HCT116 (cell line): ENCODE results near the gene FAM111A. TPM values are rescaled to one million over a fixed set of nuclear protein-coding genes. Genes with fewer than 3 reads are reported as not detected.

Source experiments
- ATAC-seq: fragments of 200-7000 bp; cut with Tn5 transposase; 2 replicates; pipeline ENCODE4 v1.9.1; 2020; ENCODE audit warnings: mild to moderate bottlenecking, moderate library complexity
- BruUV-seq: library from RNA; stranded (reverse); fragments of 400-500 nt; replicated peaks from 2 replicates; lab custom pipeline; 2021; lab: Mats Ljungman, UMichigan
- CTCF ChIA-PET: fragments of 300-600 bp; sonication (Branson Sonifier 250); formaldehyde crosslinking; loops from one replicate; lab custom pipeline; 2021; ENCODE audit warnings: antibody characterized with exemption; lab: Charles Lee
- POLR2A ChIA-PET: fragments of 300-600, 350-600 bp; sonication (Branson Sonifier 250); formaldehyde crosslinking; loops from one replicate; lab custom pipeline; 2021; ENCODE audit warnings: antibody characterized with exemption; lab: Charles Lee
- RAD21 ChIA-PET, 2 experiments: fragments of 300-600 bp; sonication (Branson Sonifier 250); formaldehyde crosslinking; loops; one replicate each; lab custom pipeline; 2023; ENCODE audit warnings: low total read pairs in 2 of 2; ENCODE audit not compliant: uncharacterized antibody in 2 of 2, unreplicated experiment in 2 of 2, low non-redundant PET in 1 of 2; lab: Charles Lee
- DNase-seq: peaks from one replicate; pipeline ENCODE4 v3.0.0-alpha.2; 2010; ENCODE audit warnings: low read depth, low spot score
- H2AFZ ChIP-seq: fragments of 200-600 bp; shearing (Covaris generic), sonication (generic); 2 replicates; pipeline ENCODE4 v1.6.1; 2017; ENCODE audit warnings: low read depth, mixed run types, mixed read lengths, antibody characterized with exemption, low read length; ENCODE audit not compliant: poor library complexity, severe bottlenecking
- H3K27ac ChIP-seq: 2 replicates; pipeline ENCODE4 v1.5.1; 2012; ENCODE audit warnings: low read depth, low read length
- H3K27me3 ChIP-seq: fragments of 200-600 bp; sonication (generic); 2 replicates; pipeline ENCODE4 v1.6.1; 2016; ENCODE audit warnings: mixed run types, low read length, mixed read lengths; ENCODE audit not compliant: insufficient read depth
- H3K36me3 ChIP-seq, 2 experiments: fragments of 200-500 bp in 1 of 2; fragments of 200-600 bp in 1 of 2; sonication (Bioruptor generic) in 1 of 2; sonication (generic) in 1 of 2; 2 replicates each; pipeline versions ENCODE4 v1.5.1 to v1.6.1; 2014 to 2016; ENCODE audit warnings: low read length in 2 of 2, inconsistent platforms in 1 of 2, mixed read lengths in 1 of 2, mixed run types in 1 of 2; ENCODE audit not compliant: insufficient read depth in 2 of 2, control insufficient read depth in 1 of 2
- H3K4me1 ChIP-seq, 2 experiments: fragments of 200-600 bp in 1 of 2; sonication (generic) in 1 of 2; 2 replicates each; pipeline versions ENCODE4 v1.5.1 to v1.6.1; 2012 to 2017; ENCODE audit warnings: low read length in 2 of 2, inconsistent platforms in 1 of 2, mild to moderate bottlenecking in 1 of 2, mixed read lengths in 1 of 2, mixed run types in 1 of 2, moderate library complexity in 1 of 2; ENCODE audit not compliant: insufficient read depth in 2 of 2, control insufficient read depth in 1 of 2
- H3K4me2 ChIP-seq: fragments of 200-600 bp; sonication (generic); 2 replicates; pipeline ENCODE4 v1.6.1; 2017; ENCODE audit warnings: mixed run types, low read length, mixed read lengths
- H3K4me3 ChIP-seq, 2 experiments: fragments of 200-600 bp in 1 of 2; sonication (generic) in 1 of 2; replicated peaks in 1 of 2; 2 replicates each; pipeline ENCODE4 v1.5.1; 2011 to 2016; ENCODE audit warnings: low read length in 2 of 2, control low read depth in 1 of 2, low read depth in 1 of 2, mild to moderate bottlenecking in 1 of 2, mixed read lengths in 1 of 2, mixed run types in 1 of 2
- H3K79me2 ChIP-seq: fragments of 200-600 bp; sonication (generic); 2 replicates; pipeline ENCODE4 v1.6.1; 2017; ENCODE audit warnings: mild to moderate bottlenecking, mixed run types, low read length, moderate library complexity, mixed read lengths; ENCODE audit not compliant: insufficient read depth
- H3K9ac ChIP-seq: fragments of 200-600 bp; sonication (generic); 2 replicates; pipeline ENCODE4 v1.6.1; 2016; ENCODE audit warnings: low read length, mixed read lengths
- H3K9me2 ChIP-seq: fragments of 200-600 bp; sonication (generic), shearing (Covaris generic); 2 replicates; pipeline ENCODE4 v1.6.1; 2017; ENCODE audit warnings: mixed run types, mild to moderate bottlenecking, moderate library complexity; ENCODE audit not compliant: insufficient read depth
- H3K9me3 ChIP-seq, 2 experiments: fragments of 200-500 bp in 1 of 2; fragments of 200-600 bp in 1 of 2; sonication (Bioruptor generic) in 1 of 2; sonication (generic) in 1 of 2; 2 replicates each; pipeline ENCODE4 v1.6.1; 2014 to 2017; ENCODE audit warnings: low read length in 2 of 2, mixed read lengths in 2 of 2, inconsistent platforms in 1 of 2, low read depth in 1 of 2, mild to moderate bottlenecking in 1 of 2, mixed run types in 1 of 2, moderate library complexity in 1 of 2; ENCODE audit not compliant: control insufficient read depth in 1 of 2, insufficient read depth in 1 of 2
- H4K20me1 ChIP-seq: fragments of 200-600 bp; sonication (generic), shearing (Covaris generic); 2 replicates; pipeline ENCODE4 v1.6.1; 2017; ENCODE audit warnings: mixed run types, mild to moderate bottlenecking, moderate library complexity; ENCODE audit not compliant: insufficient read depth
- CBX3 ChIP-seq: IDR thresholded peaks from 2 replicates; pipeline ENCODE4 v1.6.1; 2012; ENCODE audit warnings: low read depth
- CEBPB ChIP-seq: IDR thresholded peaks from 2 replicates; pipeline ENCODE4 v1.6.1; 2012; ENCODE audit warnings: low read depth
- ELF1 ChIP-seq: IDR thresholded peaks from 2 replicates; pipeline ENCODE4 v1.6.1; 2012; ENCODE audit warnings: low read depth, borderline replicate concordance
- EZH2 ChIP-seq: fragments of 200-600 bp; sonication (generic); IDR thresholded peaks from 2 replicates; pipeline ENCODE4 v1.6.1; 2017; ENCODE audit warnings: antibody characterized with exemption, mixed run types
- EZH2phosphoT487 ChIP-seq: fragments of 200-600 bp; IDR thresholded peaks from 2 replicates; pipeline ENCODE4 v1.6.1; 2018; ENCODE audit warnings: antibody characterized with exemption, borderline replicate concordance
- FOSL1 ChIP-seq: IDR thresholded peaks from 2 replicates; pipeline ENCODE4 v1.6.1; 2012; ENCODE audit warnings: low read depth
- JUND ChIP-seq: IDR thresholded peaks from 2 replicates; pipeline ENCODE4 v1.6.1; 2012
- POLR2AphosphoS5 ChIP-seq: IDR thresholded peaks from 2 replicates; pipeline ENCODE4 v1.6.1; 2011; ENCODE audit warnings: mild to moderate bottlenecking, low read depth, low read length, moderate library complexity
- RAD21 ChIP-seq: IDR thresholded peaks from 2 replicates; pipeline ENCODE4 v1.6.1; 2012; ENCODE audit warnings: low read depth, mild to moderate bottlenecking
- SRF ChIP-seq: IDR thresholded peaks from 2 replicates; pipeline ENCODE4 v1.6.1; 2012; ENCODE audit warnings: low read depth
- TCF7L2 ChIP-seq: IDR thresholded peaks from 2 replicates; pipeline ENCODE4 v1.7.0; 2011; ENCODE audit warnings: borderline replicate concordance, inconsistent platforms; ENCODE audit not compliant: insufficient read depth, insufficient read length; ENCODE audit errors: extremely low read depth
- YY1 ChIP-seq: IDR thresholded peaks from 2 replicates; pipeline ENCODE4 v1.6.1; 2011; ENCODE audit warnings: low read length, low read depth, moderate library complexity, mild to moderate bottlenecking; ENCODE audit not compliant: insufficient replicate concordance; ENCODE audit errors: extremely low read depth
- ZFX ChIP-seq: fragments of 450-650 bp; IDR thresholded peaks from 2 replicates; pipeline ENCODE4 v1.6.1; 2017
- ZNF274 ChIP-seq: fragments of 200-500 bp; sonication (Bioruptor generic); IDR thresholded peaks from 2 replicates; pipeline ENCODE4 v1.6.1; 2014; ENCODE audit warnings: mild to moderate bottlenecking, low read depth, low read length, inconsistent platforms
- intact Hi-C: fragments of 100-400 bp; cut with micrococcal nuclease; formaldehyde crosslinking; loops from 2 replicates; pipeline ENCODE4 v1.10.0; 2022
- total RNA-seq: library from RNA; stranded (reverse); gene quantifications from one replicate; pipeline ENCODE4 v1.2.1, GENCODE V29; 2021; ENCODE audit not compliant: unreplicated experiment
- TF ChIP-seq, protein P1 (sequence below): IDR thresholded peaks from 2 replicates; pipeline ENCODE4 v1.6.1; 2011; ENCODE audit warnings: mild to moderate bottlenecking, low read length, moderate library complexity; ENCODE audit not compliant: insufficient replicate concordance; ENCODE audit errors: extremely low read depth
- TF ChIP-seq, protein P2 (sequence below): IDR thresholded peaks from 2 replicates; pipeline ENCODE4 v1.6.1; 2012
- TF ChIP-seq, protein P3 (sequence below): IDR thresholded peaks from 2 replicates; pipeline ENCODE4 v1.6.1; 2012; ENCODE audit warnings: low read depth

FAM111A gene
- total RNA-seq, 1 experiment from 2014 or later, result 30.3 TPM

DNA sequence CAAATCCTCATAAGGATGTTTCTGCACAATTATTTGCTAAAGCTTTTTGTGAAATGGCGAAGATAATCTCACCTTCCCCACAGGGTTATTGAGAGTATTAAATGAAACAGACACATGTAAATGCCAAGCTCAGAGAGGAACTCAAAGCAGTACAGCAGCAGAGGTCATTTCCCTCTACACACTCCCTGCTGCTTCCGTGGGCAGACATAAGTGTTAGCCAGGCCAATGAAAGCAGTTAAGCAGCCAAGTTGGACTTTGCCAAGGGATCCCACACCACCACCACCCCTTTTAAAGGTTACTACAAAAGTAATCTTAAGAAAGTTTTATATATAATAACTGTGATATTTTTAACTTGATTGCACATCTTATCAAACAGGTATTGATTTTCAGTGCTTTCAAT, 4.0 kb upstream of the FAM111A start:
- Histone ChIP-seq H3K4me3 (no peak overlapping the region), H3K9me3 (no peaks in the 10 kb centered on the region), H3K4me2 (no peak overlapping the region), H3K36me3 (no peaks in the 10 kb centered on the region), H2AFZ (no peak overlapping the region), H4K20me1 (no peaks in the 10 kb centered on the region)
- intact Hi-C loops, result loop anchor here (5.0 kb wide), 2 partner anchors 86 to 351 kb away; no protein-coding TSS in a partner anchor
- no TSS peak for BruUV-seq
- no peak for TF ChIP-seq EZH2
- TF ChIP-seq FOSL1, result no peak
- TF ChIP-seq TCF7L2, result no peak
- TF ChIP-seq, protein P1, sequence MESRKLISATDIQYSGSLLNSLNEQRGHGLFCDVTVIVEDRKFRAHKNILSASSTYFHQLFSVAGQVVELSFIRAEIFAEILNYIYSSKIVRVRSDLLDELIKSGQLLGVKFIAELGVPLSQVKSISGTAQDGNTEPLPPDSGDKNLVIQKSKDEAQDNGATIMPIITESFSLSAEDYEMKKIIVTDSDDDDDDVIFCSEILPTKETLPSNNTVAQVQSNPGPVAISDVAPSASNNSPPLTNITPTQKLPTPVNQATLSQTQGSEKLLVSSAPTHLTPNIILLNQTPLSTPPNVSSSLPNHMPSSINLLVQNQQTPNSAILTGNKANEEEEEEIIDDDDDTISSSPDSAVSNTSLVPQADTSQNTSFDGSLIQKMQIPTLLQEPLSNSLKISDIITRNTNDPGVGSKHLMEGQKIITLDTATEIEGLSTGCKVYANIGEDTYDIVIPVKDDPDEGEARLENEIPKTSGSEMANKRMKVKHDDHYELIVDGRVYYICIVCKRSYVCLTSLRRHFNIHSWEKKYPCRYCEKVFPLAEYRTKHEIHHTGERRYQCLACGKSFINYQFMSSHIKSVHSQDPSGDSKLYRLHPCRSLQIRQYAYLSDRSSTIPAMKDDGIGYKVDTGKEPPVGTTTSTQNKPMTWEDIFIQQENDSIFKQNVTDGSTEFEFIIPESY, result no peak
- TF ChIP-seq SRF, result no peak
- TF ChIP-seq ZNF274, result no peak
- TF ChIP-seq JUND, result no peak
- no peak for TF ChIP-seq YY1
- no peak for TF ChIP-seq RAD21
- no peak for TF ChIP-seq CBX3
- TF ChIP-seq EZH2phosphoT487, result no peak
- TF ChIP-seq ZFX, result no peak
- TF ChIP-seq, protein P2, sequence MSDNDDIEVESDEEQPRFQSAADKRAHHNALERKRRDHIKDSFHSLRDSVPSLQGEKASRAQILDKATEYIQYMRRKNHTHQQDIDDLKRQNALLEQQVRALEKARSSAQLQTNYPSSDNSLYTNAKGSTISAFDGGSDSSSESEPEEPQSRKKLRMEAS, result no peak
- no peak for TF ChIP-seq ELF1
- TF ChIP-seq, protein P3, sequence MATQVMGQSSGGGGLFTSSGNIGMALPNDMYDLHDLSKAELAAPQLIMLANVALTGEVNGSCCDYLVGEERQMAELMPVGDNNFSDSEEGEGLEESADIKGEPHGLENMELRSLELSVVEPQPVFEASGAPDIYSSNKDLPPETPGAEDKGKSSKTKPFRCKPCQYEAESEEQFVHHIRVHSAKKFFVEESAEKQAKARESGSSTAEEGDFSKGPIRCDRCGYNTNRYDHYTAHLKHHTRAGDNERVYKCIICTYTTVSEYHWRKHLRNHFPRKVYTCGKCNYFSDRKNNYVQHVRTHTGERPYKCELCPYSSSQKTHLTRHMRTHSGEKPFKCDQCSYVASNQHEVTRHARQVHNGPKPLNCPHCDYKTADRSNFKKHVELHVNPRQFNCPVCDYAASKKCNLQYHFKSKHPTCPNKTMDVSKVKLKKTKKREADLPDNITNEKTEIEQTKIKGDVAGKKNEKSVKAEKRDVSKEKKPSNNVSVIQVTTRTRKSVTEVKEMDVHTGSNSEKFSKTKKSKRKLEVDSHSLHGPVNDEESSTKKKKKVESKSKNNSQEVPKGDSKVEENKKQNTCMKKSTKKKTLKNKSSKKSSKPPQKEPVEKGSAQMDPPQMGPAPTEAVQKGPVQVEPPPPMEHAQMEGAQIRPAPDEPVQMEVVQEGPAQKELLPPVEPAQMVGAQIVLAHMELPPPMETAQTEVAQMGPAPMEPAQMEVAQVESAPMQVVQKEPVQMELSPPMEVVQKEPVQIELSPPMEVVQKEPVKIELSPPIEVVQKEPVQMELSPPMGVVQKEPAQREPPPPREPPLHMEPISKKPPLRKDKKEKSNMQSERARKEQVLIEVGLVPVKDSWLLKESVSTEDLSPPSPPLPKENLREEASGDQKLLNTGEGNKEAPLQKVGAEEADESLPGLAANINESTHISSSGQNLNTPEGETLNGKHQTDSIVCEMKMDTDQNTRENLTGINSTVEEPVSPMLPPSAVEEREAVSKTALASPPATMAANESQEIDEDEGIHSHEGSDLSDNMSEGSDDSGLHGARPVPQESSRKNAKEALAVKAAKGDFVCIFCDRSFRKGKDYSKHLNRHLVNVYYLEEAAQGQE, result no peak
- TF ChIP-seq CEBPB, result no peak
- no peak for TF ChIP-seq POLR2AphosphoS5
- TF ChIP-seq, all 23 proteins: peak for 0
- Histone ChIP-seq H3K9me2 (no peaks in the 10 kb centered on the region), H3K27me3 (no peaks in the 10 kb centered on the region), H3K9ac (no peak overlapping the region), H3K79me2 (no peaks in the 10 kb centered on the region), H3K27ac (no peak overlapping the region), H3K4me1 (peaks cover 0 to 20% of the 10 kb centered on the region in 2 experiments; a peak in 3 of 4 replicates)
- ChIA-PET POLR2A (no interaction called here), RAD21 (no interaction called here), CTCF (no interaction called here)
- ATAC-seq (no peak), DNase-seq (no peak)
